GM23338 (cell line): ENCODE measurements around the gene SGO1. TPM values are rescaled to one million over a fixed set of nuclear protein-coding genes. Genes with fewer than 3 reads are reported as not detected.

ENCODE experiments used
- ATAC-seq: fragments of 200-7000 bp; cut with Tn5 transposase; 3 replicates; pipeline ENCODE4 v1.9.1; 2020
- DNase-seq: peaks from one replicate; pipeline ENCODE4 v3.0.0-alpha.2; 2015; ENCODE audit warnings: low spot score
- H2AFZ ChIP-seq: fragments of 200-600 bp; sonication (generic); 2 replicates; pipeline ENCODE4 v1.8.0; 2016; ENCODE audit warnings: antibody characterized with exemption, mild to moderate bottlenecking, moderate library complexity
- H3F3A ChIP-seq: fragments of 200-600 bp; sonication (generic); replicated peaks from 2 replicates; pipeline ENCODE4 v1.8.0; 2017; ENCODE audit warnings: antibody characterized with exemption, mixed run types, low read depth
- H3K27ac ChIP-seq: fragments of 200-600 bp; sonication (generic); 2 replicates; pipeline ENCODE4 v1.6.1; 2016; ENCODE audit warnings: low read depth
- H3K27me3 ChIP-seq: fragments of 200-600 bp; sonication (generic); 2 replicates; pipeline ENCODE4 v1.8.0; 2016; ENCODE audit warnings: mild to moderate bottlenecking, mixed run types, moderate library complexity; ENCODE audit not compliant: insufficient read depth
- H3K36me3 ChIP-seq: fragments of 200-600 bp; sonication (generic); 2 replicates; pipeline ENCODE4 v1.8.0; 2016; ENCODE audit warnings: mild to moderate bottlenecking; ENCODE audit not compliant: insufficient read depth
- H3K4me1 ChIP-seq: fragments of 200-600 bp; sonication (generic); 2 replicates; pipeline ENCODE4 v1.8.0; 2016; ENCODE audit warnings: mild to moderate bottlenecking, moderate library complexity; ENCODE audit not compliant: insufficient read depth
- H3K4me2 ChIP-seq: fragments of 200-600 bp; sonication (generic); 2 replicates; pipeline ENCODE4 v1.7.1; 2017; ENCODE audit warnings: mixed run types
- H3K4me3 ChIP-seq: fragments of 200-600 bp; sonication (generic); 2 replicates; pipeline ENCODE4 v1.6.1; 2016; ENCODE audit warnings: mixed run types
- H3K79me2 ChIP-seq: fragments of 200-600 bp; sonication (generic); replicated peaks from 2 replicates; pipeline ENCODE4 v1.8.0; 2017; ENCODE audit warnings: mild to moderate bottlenecking; ENCODE audit not compliant: insufficient read depth
- H3K9me2 ChIP-seq: fragments of 200-600 bp; sonication (generic); 2 replicates; pipeline ENCODE4 v1.8.0; 2017; ENCODE audit not compliant: insufficient read depth
- H4K20me1 ChIP-seq: fragments of 200-600 bp; sonication (generic); replicated peaks from 2 replicates; pipeline ENCODE4 v1.8.0; 2017; ENCODE audit warnings: mild to moderate bottlenecking; ENCODE audit not compliant: insufficient read depth
- H3K27ac Mint-ChIP-seq: 2 replicates; pipeline ENCODE4 v1.8.0; 2020; ENCODE audit warnings: inconsistent platforms, mild to moderate bottlenecking, moderate library complexity, mixed read lengths
- H3K27me3 Mint-ChIP-seq: 3 replicates; pipeline ENCODE4 v1.8.0; 2022; ENCODE audit warnings: low read depth, mild to moderate bottlenecking, moderate library complexity, mixed read lengths, inconsistent platforms; ENCODE audit not compliant: insufficient read depth, poor library complexity
- H3K36me3 Mint-ChIP-seq: 3 replicates; pipeline ENCODE4 v1.8.0; 2021; ENCODE audit warnings: low read depth, mild to moderate bottlenecking, inconsistent platforms, moderate library complexity, mixed read lengths
- H3K4me1 Mint-ChIP-seq: 3 replicates; pipeline ENCODE4 v1.8.0; 2020; ENCODE audit warnings: mild to moderate bottlenecking, inconsistent platforms, mixed read lengths
- H3K4me3 Mint-ChIP-seq: 3 replicates; pipeline ENCODE4 v1.8.0; 2021; ENCODE audit warnings: moderate library complexity, mild to moderate bottlenecking, inconsistent platforms, mixed read lengths
- H3K9me3 Mint-ChIP-seq: 3 replicates; pipeline ENCODE4 v1.8.0; 2020; ENCODE audit warnings: moderate library complexity, mild to moderate bottlenecking, inconsistent platforms, mixed read lengths
- CREB1 ChIP-seq: fragments of 250-450 bp; sonication (Bioruptor Pico); IDR thresholded peaks from 2 replicates; pipeline ENCODE4 v1.5.0; 2020; ENCODE audit warnings: low read depth, mild to moderate bottlenecking, moderate library complexity
- CTCF ChIP-seq, 2 experiments: fragments of 200-600 bp in 1 of 2; sonication (generic) in 1 of 2; conservative IDR thresholded peaks; 2 replicates each; pipeline versions ENCODE4 v1.5.1 to v1.6.1; 2016 to 2017; ENCODE audit warnings: antibody characterized with exemption in 2 of 2, low read depth in 2 of 2, mild to moderate bottlenecking in 2 of 2, moderate library complexity in 1 of 2
- EZH2 ChIP-seq: fragments of 200-600 bp; sonication (generic); IDR thresholded peaks from one replicate; pipeline ENCODE4 v1.8.0; 2017; ENCODE audit warnings: antibody characterized with exemption, mild to moderate bottlenecking, low read depth; ENCODE audit not compliant: unreplicated experiment
- EZH2phosphoT487 ChIP-seq: fragments of 200-600 bp; sonication (generic); IDR thresholded peaks from one replicate; pipeline ENCODE4 v1.8.1; 2018; ENCODE audit warnings: antibody characterized with exemption; ENCODE audit not compliant: unreplicated experiment
- NANOG ChIP-seq: IDR thresholded peaks from 2 replicates; pipeline ENCODE4 v1.6.1; 2016; ENCODE audit warnings: antibody characterized with exemption, borderline replicate concordance
- POLR2AphosphoS5 ChIP-seq: IDR thresholded peaks from 2 replicates; pipeline ENCODE4 v1.6.1; 2016; ENCODE audit warnings: antibody characterized with exemption, low read depth
- REST ChIP-seq: IDR thresholded peaks from one replicate; pipeline ENCODE4 v1.6.1; 2018; ENCODE audit warnings: antibody characterized with exemption; ENCODE audit not compliant: unreplicated experiment
- STAT1 ChIP-seq: IDR thresholded peaks from one replicate; pipeline ENCODE4 v1.6.1; 2016; ENCODE audit warnings: antibody characterized with exemption; ENCODE audit not compliant: unreplicated experiment
- ZNF114 ChIP-seq: fragments of 250-450 bp; sonication (Bioruptor Pico); IDR thresholded peaks from 2 replicates; pipeline ENCODE4 v1.5.0; 2020; ENCODE audit warnings: mild to moderate bottlenecking, moderate library complexity
- ZNF331 ChIP-seq: fragments of 250-450 bp; sonication (Bioruptor Pico); IDR thresholded peaks from 2 replicates; pipeline ENCODE4 v1.5.0; 2020; ENCODE audit warnings: low read depth, mild to moderate bottlenecking, moderate library complexity
- polyA plus RNA-seq: library from polyadenylated mRNA; unstranded; fragments of >200 nt; fragmentation: Nextera tagmentation; extraction: Ambion mirVana; gene quantifications from 2 replicates; pipeline ENCODE4 v1.2.1, GENCODE V29; 2016
- total RNA-seq: library from RNA; depleted of rRNA; stranded (reverse); fragments of >200 nt; shearing (Covaris generic); gene quantifications from 2 replicates; pipeline ENCODE4 v1.2.3, GENCODE V29; 2014

The SGO1 gene
- total and polyA plus RNA-seq, 2 experiments from 2014 or later, result 33.0 to 128 TPM

GRCh38 chr3:20230954-20231353 lies 44.9 kb upstream of the SGO1 start:
- Histone ChIP-seq H3K4me3 (no peak overlapping the region), H3K4me2 (no peak overlapping the region), H2AFZ (no peak overlapping the region), H3K4me1 (no peaks in the 10 kb centered on the region), H3K36me3 (no peaks in the 10 kb centered on the region), H3F3A (no peaks in the 10 kb centered on the region), H3K27me3 (no peaks in the 10 kb centered on the region), H3K27ac (no peak overlapping the region), H4K20me1 (no peaks in the 10 kb centered on the region), H3K9me2 (no peaks in the 10 kb centered on the region), H3K79me2 (no peaks in the 10 kb centered on the region)
- H3K9me3 Mint-ChIP-seq, result no peaks in the 10 kb centered on the region; the same call in 2 of the 3 replicates
- no peaks in the 10 kb centered on the region for H3K27me3 Mint-ChIP-seq
- no peak for ATAC-seq
- no peak overlapping the region for H3K27ac Mint-ChIP-seq
- peaks cover 3% of the 10 kb centered on the region; the same call in 2 of the 3 replicates for H3K4me1 Mint-ChIP-seq
- no peak for DNase-seq
- no peaks in the 10 kb centered on the region for H3K36me3 Mint-ChIP-seq
- H3K4me3 Mint-ChIP-seq, result no peak overlapping the region
- TF ChIP-seq CREB1 (no peak), ZNF114 (CRISPR knock-in tag) (no peak), STAT1 (no peak), ZNF331 (CRISPR knock-in tag) (no peak), POLR2AphosphoS5 (no peak), EZH2 (no peak), EZH2phosphoT487 (no peak)

- no peaks in the 10 kb centered on the region for H3K9me3 Mint-ChIP-seq
- H3K27ac ChIP-seq, result no peak overlapping the region
- H3K27me3 ChIP-seq, result no peaks in the 10 kb centered on the region
- H3K36me3 ChIP-seq, result no peaks in the 10 kb centered on the region
- TF ChIP-seq ZNF331 (CRISPR knock-in tag), result no peak
- TF ChIP-seq NANOG, result no peak
- no peak for TF ChIP-seq ZNF114 (CRISPR knock-in tag)
- TF ChIP-seq POLR2AphosphoS5, result no peak
- TF ChIP-seq CTCF (conservative IDR thresholded peaks at IDR 0.05; ENCODE audit: low read depth in 2 of 2), result peak; percentile 73 to 75
- TF ChIP-seq EZH2phosphoT487, result no peak
- no peak for TF ChIP-seq REST
- H3K4me3 Mint-ChIP-seq, result no peak overlapping the region
- H3K4me3 ChIP-seq, result no peak overlapping the region
- no peaks in the 10 kb centered on the region for H3K27me3 Mint-ChIP-seq
- DNase-seq, result peak; percentile 79
- no peak overlapping the region for H2AFZ ChIP-seq
- peaks cover 12% of the 10 kb centered on the region for H3K4me1 ChIP-seq
- H3F3A ChIP-seq, result no peaks in the 10 kb centered on the region
- no peaks in the 10 kb centered on the region for H3K9me2 ChIP-seq
- H3K4me1 Mint-ChIP-seq, result peaks cover 13% of the 10 kb centered on the region
- ATAC-seq, result peak; percentile 73
- no peaks in the 10 kb centered on the region for H3K79me2 ChIP-seq
- H3K4me2 ChIP-seq, result no peak overlapping the region
- no peaks in the 10 kb centered on the region for H3K36me3 Mint-ChIP-seq
- H3K27ac Mint-ChIP-seq, result no peak overlapping the region
- H4K20me1 ChIP-seq, result no peaks in the 10 kb centered on the region
These were observed 39.8 kb upstream of the SGO1 start for GRCh38 chr3:20225769-20226168.
